ENCODE results near the gene ALK.

GRCh38 chr2:29810956-29811355 lies 110.4 kb downstream of the ALK start:
- TF ChIP-seq CTCF (conservative IDR thresholded peaks at IDR 0.05; ENCODE audit: low read depth in 2 of 2) (no peak), POLR2AphosphoS5 (IDR thresholded peaks at IDR 0.05; ENCODE audit: low read depth) (no peak), EZH2 (IDR thresholded peaks at IDR 0.05; ENCODE audit: low read depth, unreplicated experiment) (no peak), EZH2phosphoT487 (IDR thresholded peaks at IDR 0.05; ENCODE audit: unreplicated experiment) (no peak), JUNB (IDR thresholded peaks at IDR 0.05; ENCODE audit: unreplicated experiment) (no peak), REST (IDR thresholded peaks at IDR 0.05; ENCODE audit: unreplicated experiment) (no peak), CREB1 (CRISPR knock-in tag; IDR thresholded peaks at IDR 0.05; ENCODE audit: low read depth) (no peak), ZNF462 (CRISPR knock-in tag; IDR thresholded peaks at IDR 0.05) (no peak), ETS1 (IDR thresholded peaks at IDR 0.05) (no peak), ZNF114 (CRISPR knock-in tag; IDR thresholded peaks at IDR 0.05) (no peak)
